H1 (cell line): ENCODE results near the gene SLC45A1. TPM values are rescaled to one million over a fixed set of nuclear protein-coding genes. Genes with fewer than 3 reads are reported as not detected.

Source experiments
- ATF2 ChIP-seq: IDR thresholded peaks from 2 replicates; pipeline ENCODE4 v1.6.1; 2012; ENCODE audit warnings: low read length, inconsistent platforms
- BRCA1 ChIP-seq: IDR thresholded peaks from 2 replicates; pipeline ENCODE4 v1.6.1; 2012; ENCODE audit warnings: low read depth, low read length, improper control_type of control experiment
- polyA plus RNA-seq, 7 experiments: library from polyadenylated mRNA; depleted of rRNA in 3 of 7; stranded (reverse) in 5 of 7; unstranded in 2 of 7; fragments of >200 nt in 5 of 7; fragments of 200-250 nt in 2 of 7; gene quantifications; 1 replicate in 5 of 7; 2 replicates in 1 of 7; 4 replicates in 1 of 7; pipeline versions ENCODE4 v1.2.1 to v1.2.3, GENCODE V29; 2011 to 2013; ENCODE audit warnings: missing spikeins in 2 of 7, mixed read lengths in 2 of 7
- total RNA-seq: library from RNA; stranded (reverse); fragmentation: NEBNext Ultra II Directional; extraction: Animal tissue kit (Norgen Biotek cat#: 25700); gene quantifications from 2 replicates; pipeline ENCODE4 v1.2.1, GENCODE V29; 2021
- TF ChIP-seq, protein P1 (sequence below): fragments of 300-600 bp; sonication (generic); IDR thresholded peaks from 2 replicates; pipeline ENCODE4 v1.7.1; 2012; ENCODE audit warnings: low read length, moderate library complexity, mild to moderate bottlenecking, inconsistent platforms; ENCODE audit not compliant: insufficient replicate concordance

SLC45A1 gene
- total and polyA plus RNA-seq, 2 of the 8 experiments (the other 6 are each of a cell fraction or from before 2014, with no cell fraction given), result 1.0 to 1.7 TPM

DNA sequence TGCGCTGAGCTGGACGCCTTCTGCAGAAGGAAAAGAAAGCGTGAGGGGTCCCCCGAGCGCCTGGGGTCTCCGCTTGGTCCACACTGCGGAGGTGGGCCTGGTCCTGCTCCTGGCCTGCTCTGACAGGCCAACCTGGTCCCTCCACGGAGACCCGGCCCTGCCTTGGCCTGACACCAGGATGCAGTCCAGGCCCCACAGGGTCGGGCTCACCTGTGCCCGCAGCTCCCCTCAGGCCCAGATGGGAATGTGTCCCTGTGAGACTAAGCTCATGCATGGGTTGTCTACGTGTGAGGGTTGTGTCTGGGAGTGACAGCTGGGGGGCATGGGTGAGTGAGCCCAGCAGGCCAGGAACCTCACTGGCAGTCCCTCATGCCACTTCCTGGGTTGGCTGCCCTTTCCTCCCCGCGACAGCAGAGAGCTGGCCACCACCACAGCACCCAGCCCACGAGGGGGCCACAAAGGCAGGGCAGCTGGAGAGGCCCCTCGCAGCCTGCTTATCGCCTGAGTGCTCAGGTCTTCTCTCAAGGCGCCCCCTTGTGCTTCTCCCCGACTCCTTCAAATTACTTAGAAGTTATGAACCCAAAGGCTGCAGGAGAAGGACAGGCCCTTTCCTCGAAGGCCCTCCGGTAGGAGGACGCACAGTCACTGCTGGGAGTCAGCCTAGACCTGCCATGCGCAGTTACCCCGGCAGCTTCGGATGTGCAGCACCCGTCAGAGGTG, 41.1 kb downstream of the SLC45A1 start (continued):
- TF ChIP-seq BRCA1 (no peak), ATF2 (no peak)
- TF ChIP-seq, protein P1, sequence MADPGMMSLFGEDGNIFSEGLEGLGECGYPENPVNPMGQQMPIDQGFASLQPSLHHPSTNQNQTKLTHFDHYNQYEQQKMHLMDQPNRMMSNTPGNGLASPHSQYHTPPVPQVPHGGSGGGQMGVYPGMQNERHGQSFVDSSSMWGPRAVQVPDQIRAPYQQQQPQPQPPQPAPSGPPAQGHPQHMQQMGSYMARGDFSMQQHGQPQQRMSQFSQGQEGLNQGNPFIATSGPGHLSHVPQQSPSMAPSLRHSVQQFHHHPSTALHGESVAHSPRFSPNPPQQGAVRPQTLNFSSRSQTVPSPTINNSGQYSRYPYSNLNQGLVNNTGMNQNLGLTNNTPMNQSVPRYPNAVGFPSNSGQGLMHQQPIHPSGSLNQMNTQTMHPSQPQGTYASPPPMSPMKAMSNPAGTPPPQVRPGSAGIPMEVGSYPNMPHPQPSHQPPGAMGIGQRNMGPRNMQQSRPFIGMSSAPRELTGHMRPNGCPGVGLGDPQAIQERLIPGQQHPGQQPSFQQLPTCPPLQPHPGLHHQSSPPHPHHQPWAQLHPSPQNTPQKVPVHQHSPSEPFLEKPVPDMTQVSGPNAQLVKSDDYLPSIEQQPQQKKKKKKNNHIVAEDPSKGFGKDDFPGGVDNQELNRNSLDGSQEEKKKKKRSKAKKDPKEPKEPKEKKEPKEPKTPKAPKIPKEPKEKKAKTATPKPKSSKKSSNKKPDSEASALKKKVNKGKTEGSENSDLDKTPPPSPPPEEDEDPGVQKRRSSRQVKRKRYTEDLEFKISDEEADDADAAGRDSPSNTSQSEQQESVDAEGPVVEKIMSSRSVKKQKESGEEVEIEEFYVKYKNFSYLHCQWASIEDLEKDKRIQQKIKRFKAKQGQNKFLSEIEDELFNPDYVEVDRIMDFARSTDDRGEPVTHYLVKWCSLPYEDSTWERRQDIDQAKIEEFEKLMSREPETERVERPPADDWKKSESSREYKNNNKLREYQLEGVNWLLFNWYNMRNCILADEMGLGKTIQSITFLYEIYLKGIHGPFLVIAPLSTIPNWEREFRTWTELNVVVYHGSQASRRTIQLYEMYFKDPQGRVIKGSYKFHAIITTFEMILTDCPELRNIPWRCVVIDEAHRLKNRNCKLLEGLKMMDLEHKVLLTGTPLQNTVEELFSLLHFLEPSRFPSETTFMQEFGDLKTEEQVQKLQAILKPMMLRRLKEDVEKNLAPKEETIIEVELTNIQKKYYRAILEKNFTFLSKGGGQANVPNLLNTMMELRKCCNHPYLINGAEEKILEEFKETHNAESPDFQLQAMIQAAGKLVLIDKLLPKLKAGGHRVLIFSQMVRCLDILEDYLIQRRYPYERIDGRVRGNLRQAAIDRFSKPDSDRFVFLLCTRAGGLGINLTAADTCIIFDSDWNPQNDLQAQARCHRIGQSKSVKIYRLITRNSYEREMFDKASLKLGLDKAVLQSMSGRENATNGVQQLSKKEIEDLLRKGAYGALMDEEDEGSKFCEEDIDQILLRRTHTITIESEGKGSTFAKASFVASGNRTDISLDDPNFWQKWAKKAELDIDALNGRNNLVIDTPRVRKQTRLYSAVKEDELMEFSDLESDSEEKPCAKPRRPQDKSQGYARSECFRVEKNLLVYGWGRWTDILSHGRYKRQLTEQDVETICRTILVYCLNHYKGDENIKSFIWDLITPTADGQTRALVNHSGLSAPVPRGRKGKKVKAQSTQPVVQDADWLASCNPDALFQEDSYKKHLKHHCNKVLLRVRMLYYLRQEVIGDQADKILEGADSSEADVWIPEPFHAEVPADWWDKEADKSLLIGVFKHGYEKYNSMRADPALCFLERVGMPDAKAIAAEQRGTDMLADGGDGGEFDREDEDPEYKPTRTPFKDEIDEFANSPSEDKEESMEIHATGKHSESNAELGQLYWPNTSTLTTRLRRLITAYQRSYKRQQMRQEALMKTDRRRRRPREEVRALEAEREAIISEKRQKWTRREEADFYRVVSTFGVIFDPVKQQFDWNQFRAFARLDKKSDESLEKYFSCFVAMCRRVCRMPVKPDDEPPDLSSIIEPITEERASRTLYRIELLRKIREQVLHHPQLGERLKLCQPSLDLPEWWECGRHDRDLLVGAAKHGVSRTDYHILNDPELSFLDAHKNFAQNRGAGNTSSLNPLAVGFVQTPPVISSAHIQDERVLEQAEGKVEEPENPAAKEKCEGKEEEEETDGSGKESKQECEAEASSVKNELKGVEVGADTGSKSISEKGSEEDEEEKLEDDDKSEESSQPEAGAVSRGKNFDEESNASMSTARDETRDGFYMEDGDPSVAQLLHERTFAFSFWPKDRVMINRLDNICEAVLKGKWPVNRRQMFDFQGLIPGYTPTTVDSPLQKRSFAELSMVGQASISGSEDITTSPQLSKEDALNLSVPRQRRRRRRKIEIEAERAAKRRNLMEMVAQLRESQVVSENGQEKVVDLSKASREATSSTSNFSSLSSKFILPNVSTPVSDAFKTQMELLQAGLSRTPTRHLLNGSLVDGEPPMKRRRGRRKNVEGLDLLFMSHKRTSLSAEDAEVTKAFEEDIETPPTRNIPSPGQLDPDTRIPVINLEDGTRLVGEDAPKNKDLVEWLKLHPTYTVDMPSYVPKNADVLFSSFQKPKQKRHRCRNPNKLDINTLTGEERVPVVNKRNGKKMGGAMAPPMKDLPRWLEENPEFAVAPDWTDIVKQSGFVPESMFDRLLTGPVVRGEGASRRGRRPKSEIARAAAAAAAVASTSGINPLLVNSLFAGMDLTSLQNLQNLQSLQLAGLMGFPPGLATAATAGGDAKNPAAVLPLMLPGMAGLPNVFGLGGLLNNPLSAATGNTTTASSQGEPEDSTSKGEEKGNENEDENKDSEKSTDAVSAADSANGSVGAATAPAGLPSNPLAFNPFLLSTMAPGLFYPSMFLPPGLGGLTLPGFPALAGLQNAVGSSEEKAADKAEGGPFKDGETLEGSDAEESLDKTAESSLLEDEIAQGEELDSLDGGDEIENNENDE, result no peak
- TF ChIP-seq, all 59 proteins: peak for 3
